Neuronal stem cell (in vitro differentiated cells): ENCODE data around the gene NTNG1.

Experiments
- DNase-seq: peaks from one replicate; pipeline ENCODE4 v3.0.0-alpha.2; 2013; ENCODE audit warnings: low spot score
- H2AFZ ChIP-seq: one replicate; pipeline ENCODE4 v1.6.1; 2013; ENCODE audit warnings: mild to moderate bottlenecking, low read length, inconsistent platforms
- H2AK5ac ChIP-seq: 2 replicates; pipeline ENCODE4 v1.6.1; 2013; ENCODE audit warnings: low read depth, mild to moderate bottlenecking, inconsistent platforms, low read length, moderate library complexity, mixed read lengths
- H2BK120ac ChIP-seq: 2 replicates; pipeline ENCODE4 v1.6.1; 2013; ENCODE audit warnings: low read depth, mild to moderate bottlenecking, inconsistent platforms, low read length, moderate library complexity, mixed read lengths
- H2BK12ac ChIP-seq: one replicate; pipeline ENCODE4 v1.6.1; 2013; ENCODE audit warnings: low read length, inconsistent platforms
- H2BK15ac ChIP-seq: 2 replicates; pipeline ENCODE4 v1.6.1; 2013; ENCODE audit warnings: mild to moderate bottlenecking, low read length, inconsistent platforms, mixed read lengths
- H2BK5ac ChIP-seq: one replicate; pipeline ENCODE4 v1.6.1; 2013; ENCODE audit warnings: inconsistent platforms, mild to moderate bottlenecking, low read length, moderate library complexity
- H3K14ac ChIP-seq: one replicate; pipeline ENCODE4 v1.6.1; 2013; ENCODE audit warnings: low read length, inconsistent platforms
- H3K18ac ChIP-seq: 2 replicates; pipeline ENCODE4 v1.6.1; 2013; ENCODE audit warnings: low read length, inconsistent platforms
- H3K23ac ChIP-seq: 2 replicates; pipeline ENCODE4 v1.6.1; 2013; ENCODE audit warnings: low read depth, mild to moderate bottlenecking, mixed read lengths, low read length, inconsistent platforms; ENCODE audit not compliant: poor library complexity
- H3K27ac ChIP-seq: replicated peaks from 3 replicates; pipeline ENCODE4 v1.5.1; 2013; ENCODE audit warnings: low read length, inconsistent platforms
- H3K27me3 ChIP-seq, 3 experiments: 2 replicates each; pipeline ENCODE4 v1.6.1; 2013; ENCODE audit warnings: low read length in 3 of 3, mild to moderate bottlenecking in 2 of 3, inconsistent platforms in 1 of 3, low read depth in 1 of 3, mixed read lengths in 1 of 3, moderate library complexity in 1 of 3; ENCODE audit not compliant: control insufficient read depth in 3 of 3, insufficient read depth in 3 of 3
- H3K36me3 ChIP-seq, 2 donors: replicated peaks in 1 of 2; 2 replicates each; pipeline ENCODE4 v1.6.1; 2013; ENCODE audit warnings: low read length in 2 of 2; ENCODE audit not compliant: control insufficient read depth in 2 of 2, insufficient read depth in 2 of 2
- H3K4ac ChIP-seq: 2 replicates; pipeline ENCODE4 v1.6.1; 2013; ENCODE audit warnings: inconsistent platforms, mild to moderate bottlenecking, low read length, moderate library complexity
- H3K4me1 ChIP-seq, 2 donors: 1 replicate in 1 of 2; 2 replicates in 1 of 2; pipeline ENCODE4 v1.6.1; 2013; ENCODE audit warnings: low read length in 2 of 2, low read depth in 1 of 2; ENCODE audit not compliant: control insufficient read depth in 2 of 2, insufficient read depth in 1 of 2
- H3K4me2 ChIP-seq: one replicate; pipeline ENCODE4 v1.6.1; 2013; ENCODE audit warnings: mild to moderate bottlenecking, low read length, inconsistent platforms; ENCODE audit not compliant: insufficient read depth, poor library complexity, severe bottlenecking
- H3K4me3 ChIP-seq, 2 donors: 2 replicates each; pipeline ENCODE4 v1.5.1; 2013; ENCODE audit warnings: low read length in 2 of 2, mild to moderate bottlenecking in 2 of 2, inconsistent platforms in 1 of 2, moderate library complexity in 1 of 2
- H3K79me1 ChIP-seq: one replicate; pipeline ENCODE4 v1.6.1; 2013; ENCODE audit warnings: low read depth, mild to moderate bottlenecking, inconsistent platforms, low read length, moderate library complexity
- H3K9ac ChIP-seq: one replicate; pipeline ENCODE4 v1.6.1; 2013; ENCODE audit warnings: mild to moderate bottlenecking, low read depth, low read length, inconsistent platforms; ENCODE audit not compliant: poor library complexity
- H3K9me3 ChIP-seq, 2 donors: replicated peaks in 1 of 2; 2 replicates each; pipeline versions ENCODE3 to v1.6.1; 2013; ENCODE audit warnings: low read length in 2 of 2, mild to moderate bottlenecking in 2 of 2, inconsistent platforms in 1 of 2, low read depth in 1 of 2, mixed read lengths in 1 of 2, moderate library complexity in 1 of 2; ENCODE audit not compliant: control insufficient read depth in 2 of 2, insufficient read depth in 1 of 2
- H4K8ac ChIP-seq: one replicate; pipeline ENCODE4 v1.6.1; 2013; ENCODE audit warnings: low read depth, mild to moderate bottlenecking, inconsistent platforms, low read length, moderate library complexity
- H4K91ac ChIP-seq: one replicate; pipeline ENCODE4 v1.6.1; 2013; ENCODE audit warnings: low read length, low read depth, mild to moderate bottlenecking, inconsistent platforms; ENCODE audit not compliant: poor library complexity
- WGBS, 2 donors: extraction: QIAGEN DNeasy Blood & Tissue Kit; methylation state at CpG; one replicate each; pipeline ENCODE4 v1.1.7; 2013; ENCODE audit warnings: missing lambda C conversion rate in 2 of 2, mixed read lengths in 1 of 2; ENCODE audit not compliant: insufficient read length in 2 of 2, insufficient replicate concordance in 1 of 2; ENCODE audit errors: extremely low coverage in 2 of 2; 5-methylcytosine and 5-hydroxymethylcytosine counted together

The NTNG1 gene

DNA sequence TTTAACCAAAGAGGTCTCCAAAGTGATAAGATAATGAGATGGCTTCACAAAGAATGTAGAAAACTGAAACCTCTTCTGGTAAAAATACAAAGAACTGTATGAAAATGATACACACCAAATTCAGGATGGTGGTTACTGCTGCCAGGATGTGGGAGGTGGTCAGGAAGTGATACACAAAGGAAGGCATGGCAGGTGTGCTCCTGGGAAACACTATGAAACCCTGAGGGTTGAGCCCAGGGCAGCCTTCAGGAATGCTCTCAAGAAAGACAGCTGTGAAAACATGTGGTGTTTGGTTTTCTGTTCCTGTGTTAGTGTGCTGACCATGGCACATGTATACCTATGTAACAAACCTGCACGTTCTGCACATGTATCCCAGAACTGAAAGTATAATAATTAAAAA, 109.3 kb downstream of the NTNG1 start:
- Histone ChIP-seq H2BK120ac (no peak overlapping the region), H3K79me1 (no peaks in the 10 kb centered on the region), H3K9ac (no peak overlapping the region), H2AK5ac (no peak overlapping the region), H3K27me3 (no peaks in the 10 kb centered on the region), H3K18ac (no peak overlapping the region), H3K14ac (no peak overlapping the region), H2AFZ (no peak overlapping the region), H3K4me3 (no peak overlapping the region), H3K36me3 (no peaks in the 10 kb centered on the region), H4K8ac (no peak overlapping the region), H2BK15ac (no peak overlapping the region), H3K23ac (no peak overlapping the region), H2BK12ac (no peak overlapping the region), H2BK5ac (no peak overlapping the region), H4K91ac (no peak overlapping the region), H3K4me1 (peaks cover 0 to 9% of the 10 kb centered on the region in 2 donors), H3K4ac (no peak overlapping the region), H3K4me2 (no peak overlapping the region), H3K9me3 (no peaks in the 10 kb centered on the region), H3K27ac (no peak overlapping the region)
- no CpG with 5 or more reads among the region's 1 CpG for WGBS, 2 donors
- no peak for DNase-seq

DNA sequence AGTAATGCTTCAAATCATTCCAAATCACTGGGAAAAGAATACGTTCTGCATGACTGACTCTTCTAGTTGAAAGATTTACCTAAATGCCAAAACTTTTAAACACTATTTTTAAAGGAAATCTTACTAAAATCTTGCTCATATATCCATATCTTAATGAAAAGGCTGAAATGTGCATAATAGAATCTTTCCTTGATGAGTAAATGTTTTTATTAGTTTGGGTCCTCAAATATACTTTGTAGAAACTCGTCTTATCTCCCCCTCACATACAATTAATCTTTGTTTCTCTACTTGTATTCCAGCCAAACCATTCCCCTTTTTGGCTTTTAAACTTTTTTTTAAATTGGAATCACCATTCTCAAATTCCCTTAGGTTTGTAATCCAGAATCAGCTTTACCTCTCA, 110.2 kb downstream of the NTNG1 start:
- no peak overlapping the region for H4K8ac ChIP-seq
- H3K4me1 ChIP-seq: peaks cover 0 to 9% of the 10 kb centered on the region in 2 donors
- no CpG with 5 or more reads among the region's 2 CpGs for WGBS, 2 donors
- no peak overlapping the region for H2AFZ ChIP-seq
- no peak overlapping the region for H3K4me2 ChIP-seq
- no peak overlapping the region for H3K4ac ChIP-seq
- no peak overlapping the region for H3K9ac ChIP-seq
- no peak overlapping the region for H2BK12ac ChIP-seq
- H3K79me1 ChIP-seq: no peaks in the 10 kb centered on the region
- no peak overlapping the region for H2BK5ac ChIP-seq
- no peak for DNase-seq
- no peak overlapping the region for H3K23ac ChIP-seq
- no peaks in the 10 kb centered on the region for H3K27me3 ChIP-seq
- H3K9me3 ChIP-seq: no peaks in the 10 kb centered on the region
- H3K36me3 ChIP-seq: no peaks in the 10 kb centered on the region
- no peak overlapping the region for H2BK15ac ChIP-seq
- no peak overlapping the region for H2AK5ac ChIP-seq
- H3K14ac ChIP-seq: no peak overlapping the region
- H3K18ac ChIP-seq: no peak overlapping the region
- H3K4me3 ChIP-seq: no peak overlapping the region
- no peak overlapping the region for H4K91ac ChIP-seq
- H3K27ac ChIP-seq: no peak overlapping the region
- no peak overlapping the region for H2BK120ac ChIP-seq

DNA sequence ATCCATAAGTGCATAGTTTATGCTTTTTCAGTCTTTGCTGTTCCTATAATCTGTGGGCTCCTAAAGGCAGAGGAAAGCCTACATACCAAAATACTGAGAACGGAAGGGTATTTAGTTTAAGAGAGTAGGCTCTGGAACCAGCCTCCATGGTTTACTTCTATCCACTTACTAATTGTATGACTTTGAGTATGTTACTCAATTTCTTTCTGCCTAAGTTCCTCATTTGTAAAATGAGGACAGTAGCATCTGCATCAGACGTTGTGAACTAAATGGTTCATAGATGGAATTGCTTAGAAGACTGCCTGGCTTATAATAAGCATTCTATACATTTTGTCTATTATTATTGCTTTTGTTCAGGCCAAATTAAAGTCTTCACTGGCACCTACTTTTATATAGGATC, 111.0 kb downstream of the NTNG1 start:
- no peaks in the 10 kb centered on the region for H3K36me3 ChIP-seq
- no CpG with 5 or more reads among the region's 2 CpGs for WGBS, 2 donors
- H3K9me3 ChIP-seq: no peaks in the 10 kb centered on the region
- H2BK15ac ChIP-seq: no peak overlapping the region
- H2BK5ac ChIP-seq: no peak overlapping the region
- no peak overlapping the region for H3K23ac ChIP-seq
- no peak overlapping the region for H3K9ac ChIP-seq
- DNase-seq: no peak
- no peak overlapping the region for H3K27ac ChIP-seq
- H2AK5ac ChIP-seq: no peak overlapping the region
- no peak overlapping the region for H3K4me2 ChIP-seq
- no peaks in the 10 kb centered on the region for H3K79me1 ChIP-seq
- no peaks in the 10 kb centered on the region for H3K27me3 ChIP-seq
- H3K4me3 ChIP-seq: no peak overlapping the region
- H4K8ac ChIP-seq: no peak overlapping the region
- no peak overlapping the region for H2AFZ ChIP-seq
- no peak overlapping the region for H3K18ac ChIP-seq
- peaks cover 0 to 9% of the 10 kb centered on the region in 2 donors for H3K4me1 ChIP-seq
- H2BK12ac ChIP-seq: no peak overlapping the region
- no peak overlapping the region for H3K4ac ChIP-seq
- no peak overlapping the region for H3K14ac ChIP-seq
- H4K91ac ChIP-seq: no peak overlapping the region
- H2BK120ac ChIP-seq: no peak overlapping the region

DNA sequence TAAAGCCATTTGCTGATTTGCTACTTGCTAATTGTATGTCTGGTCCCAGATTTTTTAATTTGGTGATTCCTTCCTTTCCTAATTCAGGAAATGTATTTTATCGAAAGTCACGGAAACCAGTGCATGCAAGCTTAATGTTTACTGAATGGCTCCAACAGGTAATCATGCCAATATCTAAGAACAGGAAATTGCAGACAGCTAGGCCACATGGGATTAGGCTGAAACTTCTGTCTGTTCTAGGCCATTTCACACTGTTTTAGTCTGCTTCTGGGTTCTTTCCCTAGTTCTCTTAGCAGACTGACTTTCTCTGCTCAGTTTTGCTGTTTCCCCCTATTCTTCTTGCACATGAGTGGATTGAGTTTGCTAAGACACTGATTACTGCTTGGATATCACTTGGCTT, 111.4 kb downstream of the NTNG1 start:
- H2BK12ac ChIP-seq: no peak overlapping the region

More for the DNA sequence above, 111.4 kb downstream of the NTNG1 start:
- Histone ChIP-seq H3K27me3 (no peaks in the 10 kb centered on the region), H3K9ac (no peak overlapping the region), H2AFZ (no peak overlapping the region), H4K91ac (no peak overlapping the region), H3K4me2 (no peak overlapping the region), H4K8ac (no peak overlapping the region), H3K14ac (no peak overlapping the region), H3K27ac (no peak overlapping the region), H2BK120ac (no peak overlapping the region), H3K4me1 (peaks cover 0 to 9% of the 10 kb centered on the region in 2 donors), H2AK5ac (no peak overlapping the region), H2BK5ac (no peak overlapping the region), H2BK15ac (no peak overlapping the region), H3K36me3 (no peaks in the 10 kb centered on the region), H3K23ac (no peak overlapping the region), H3K9me3 (no peaks in the 10 kb centered on the region), H3K4me3 (no peak overlapping the region), H3K18ac (no peak overlapping the region), H3K4ac (no peak overlapping the region), H3K79me1 (no peaks in the 10 kb centered on the region)
- no CpG with 5 or more reads among the region's 2 CpGs for WGBS, 2 donors
- no peak for DNase-seq
